H9 (cell line): Measurements from ENCODE around the gene HAO1. TPM values are rescaled to one million over a fixed set of nuclear protein-coding genes. Genes with fewer than 3 reads are reported as not detected.

Experiments used
- DNase-seq: peaks from one replicate; pipeline ENCODE4 v3.0.0-alpha.2; 2017
- H2AFZ ChIP-seq: one replicate; pipeline ENCODE4 v1.6.1; 2013; ENCODE audit warnings: mild to moderate bottlenecking, low read length, control low read depth, moderate library complexity
- H2AK5ac ChIP-seq: 2 replicates; pipeline ENCODE4 v1.6.1; 2013; ENCODE audit warnings: low read length, control low read depth, mixed read lengths; ENCODE audit not compliant: insufficient read length
- H2BK120ac ChIP-seq: one replicate; pipeline ENCODE4 v1.6.1; 2013; ENCODE audit warnings: low read depth, mild to moderate bottlenecking, low read length, control low read depth, inconsistent platforms; ENCODE audit not compliant: poor library complexity, severe bottlenecking
- H2BK12ac ChIP-seq: 2 replicates; pipeline ENCODE4 v1.6.1; 2013; ENCODE audit warnings: low read length, control low read depth, mixed read lengths, low read depth; ENCODE audit not compliant: insufficient read length
- H2BK15ac ChIP-seq: 2 replicates; pipeline ENCODE4 v1.6.1; 2013; ENCODE audit warnings: low read depth, low read length, control low read depth
- H2BK20ac ChIP-seq: one replicate; pipeline ENCODE4 v1.6.1; 2013; ENCODE audit warnings: low read depth, mild to moderate bottlenecking, low read length, control low read depth, inconsistent platforms; ENCODE audit not compliant: poor library complexity, severe bottlenecking
- H2BK5ac ChIP-seq: 2 replicates; pipeline ENCODE4 v1.6.1; 2013; ENCODE audit warnings: low read length, control low read depth, mixed read lengths; ENCODE audit not compliant: insufficient read length
- H3K14ac ChIP-seq: 2 replicates; pipeline ENCODE4 v1.6.1; 2013; ENCODE audit warnings: low read length, control low read depth; ENCODE audit not compliant: insufficient read depth
- H3K18ac ChIP-seq: 2 replicates; pipeline ENCODE4 v1.6.1; 2013; ENCODE audit warnings: low read depth, mild to moderate bottlenecking, mixed read lengths, low read length, control low read depth; ENCODE audit not compliant: insufficient read length
- H3K23ac ChIP-seq: 2 replicates; pipeline ENCODE4 v1.6.1; 2013; ENCODE audit warnings: low read length, control low read depth, mixed read lengths, low read depth; ENCODE audit not compliant: insufficient read length
- H3K23me2 ChIP-seq: 2 replicates; pipeline ENCODE4 v1.6.1; 2013; ENCODE audit warnings: low read depth, mild to moderate bottlenecking, mixed read lengths, low read length, control low read depth; ENCODE audit not compliant: insufficient read length, poor library complexity, severe bottlenecking
- H3K27ac ChIP-seq: 2 replicates; pipeline ENCODE4 v1.5.1; 2013; ENCODE audit warnings: low read length, control low read depth, mixed read lengths, low read depth; ENCODE audit not compliant: insufficient read length
- H3K27me3 ChIP-seq: 2 replicates; pipeline ENCODE4 v1.6.1; 2013; ENCODE audit warnings: low read length, control low read depth, inconsistent platforms; ENCODE audit not compliant: insufficient read depth
- H3K4ac ChIP-seq: 2 replicates; pipeline ENCODE4 v1.6.1; 2013; ENCODE audit warnings: low read depth, mild to moderate bottlenecking, control low read depth, inconsistent platforms, low read length, moderate library complexity
- H3K4me1 ChIP-seq: 2 replicates; pipeline ENCODE4 v1.6.1; 2013; ENCODE audit warnings: low read length, control low read depth, inconsistent platforms; ENCODE audit not compliant: insufficient read depth
- H3K4me2 ChIP-seq: 2 replicates; pipeline ENCODE4 v1.6.1; 2013; ENCODE audit warnings: low read length, control low read depth, mixed read lengths; ENCODE audit not compliant: insufficient read length, insufficient read depth
- H3K56ac ChIP-seq: 2 replicates; pipeline ENCODE4 v1.6.1; 2013; ENCODE audit warnings: low read depth, mild to moderate bottlenecking, mixed read lengths, low read length, control low read depth; ENCODE audit not compliant: insufficient read length
- H3K79me1 ChIP-seq: 2 replicates; pipeline ENCODE4 v1.6.1; 2013; ENCODE audit warnings: low read depth, mild to moderate bottlenecking, moderate library complexity, low read length, control low read depth, inconsistent platforms; ENCODE audit not compliant: insufficient read depth, poor library complexity, severe bottlenecking
- H3K79me2 ChIP-seq: 2 replicates; pipeline ENCODE4 v1.6.1; 2013; ENCODE audit warnings: low read length, control low read depth, inconsistent platforms; ENCODE audit not compliant: insufficient read depth
- H3K9ac ChIP-seq: 2 replicates; pipeline ENCODE4 v1.6.1; 2013; ENCODE audit warnings: low read length, control low read depth, mixed read lengths; ENCODE audit not compliant: insufficient read length; ENCODE audit errors: extremely low read depth
- H3K9me3 ChIP-seq: one replicate; pipeline ENCODE4 v1.6.1; 2013; ENCODE audit warnings: low read depth, low read length, inconsistent platforms; ENCODE audit not compliant: control insufficient read depth
- H3T11ph ChIP-seq: one replicate; pipeline ENCODE4 v1.6.1; 2013; ENCODE audit warnings: mild to moderate bottlenecking, low read length, control low read depth, inconsistent platforms
- H4K20me1 ChIP-seq: one replicate; pipeline ENCODE4 v1.6.1; 2013; ENCODE audit not compliant: control insufficient read depth, insufficient read length, insufficient read depth
- H4K5ac ChIP-seq: 2 replicates; pipeline ENCODE4 v1.6.1; 2013; ENCODE audit warnings: low read depth, mild to moderate bottlenecking, mixed read lengths, low read length, control low read depth; ENCODE audit not compliant: insufficient read length
- H4K8ac ChIP-seq: replicated peaks from 2 replicates; pipeline ENCODE4 v1.6.1; 2013; ENCODE audit warnings: low read length, control low read depth, mixed read lengths, low read depth; ENCODE audit not compliant: insufficient read length
- H4K91ac ChIP-seq: 2 replicates; pipeline ENCODE4 v1.6.1; 2013; ENCODE audit warnings: low read depth, mild to moderate bottlenecking, moderate library complexity, mixed read lengths, low read length, control low read depth; ENCODE audit not compliant: insufficient read length
- H3K27ac Mint-ChIP-seq, 3 experiments: 2 replicates in 2 of 3; 3 replicates in 1 of 3; pipeline ENCODE4 v1.8.0; 2020 to 2021; ENCODE audit warnings: mixed read lengths in 3 of 3, mild to moderate bottlenecking in 1 of 3, moderate library complexity in 1 of 3
- H3K27me3 Mint-ChIP-seq: 2 replicates; pipeline ENCODE4 v1.8.0; 2021; ENCODE audit warnings: low read depth, mild to moderate bottlenecking, moderate library complexity, mixed read lengths
- H3K36me3 Mint-ChIP-seq, 3 experiments: 2 replicates in 2 of 3; 3 replicates in 1 of 3; pipeline ENCODE4 v1.8.0; 2020 to 2021; ENCODE audit warnings: low read depth in 3 of 3, mixed read lengths in 3 of 3; ENCODE audit not compliant: insufficient read depth in 1 of 3
- H3K4me1 Mint-ChIP-seq, 2 experiments: 2 replicates each; pipeline ENCODE4 v1.8.0; 2020; ENCODE audit warnings: mixed read lengths in 2 of 2
- H3K4me3 Mint-ChIP-seq, 2 experiments: 2 replicates in 1 of 2; 3 replicates in 1 of 2; pipeline ENCODE4 v1.8.0; 2020 to 2021; ENCODE audit warnings: mild to moderate bottlenecking in 2 of 2, mixed read lengths in 2 of 2, moderate library complexity in 1 of 2
- H3K9me3 Mint-ChIP-seq, 2 experiments: 2 replicates in 1 of 2; 3 replicates in 1 of 2; pipeline ENCODE4 v1.8.0; 2020; ENCODE audit warnings: mild to moderate bottlenecking in 2 of 2, mixed read lengths in 2 of 2, moderate library complexity in 1 of 2
- CTCF ChIP-seq: fragments of 200-600 bp; sonication (generic); conservative IDR thresholded peaks from 3 replicates; pipeline ENCODE4 v1.8.0; 2021; ENCODE audit warnings: antibody characterized with exemption, mild to moderate bottlenecking
- WGBS: extraction: QIAGEN DNeasy Blood & Tissue Kit; methylation state at CpG from one replicate; pipeline ENCODE4 v1.1.7; 2013; ENCODE audit warnings: missing lambda C conversion rate, low lambda C conversion rate, mixed read lengths; ENCODE audit not compliant: insufficient read length; ENCODE audit errors: extremely low coverage; 5-methylcytosine and 5-hydroxymethylcytosine counted together
- total RNA-seq: library from RNA; stranded (reverse); gene quantifications from 2 replicates; pipeline ENCODE4 v1.2.1, GENCODE V29; 2021

HAO1 gene
- total RNA-seq, 1 experiment from 2014 or later: not detected

- Histone ChIP-seq H3K79me1 (no peaks in the 10 kb centered on the region), H3K4me2 (no peak overlapping the region), H3K23ac (no peak overlapping the region), H2AK5ac (no peak overlapping the region), H2AFZ (no peak overlapping the region), H3K27me3 (no peaks in the 10 kb centered on the region), H3K23me2 (no peaks in the 10 kb centered on the region), H2BK20ac (no peak overlapping the region), H3K14ac (no peak overlapping the region), H3K4me1 (peaks cover 2% of the 10 kb centered on the region; the same call in 1 of the 2 replicates), H2BK5ac (no peak overlapping the region), H3K18ac (no peak overlapping the region), H2BK120ac (no peak overlapping the region), H3T11ph (no peak overlapping the region), H3K56ac (no peak overlapping the region), H2BK15ac (no peak overlapping the region), H3K9me3 (no peaks in the 10 kb centered on the region), H4K91ac (no peak overlapping the region), H3K4ac (no peak overlapping the region), H4K8ac (no peak overlapping the region), H3K9ac (no peak overlapping the region), H2BK12ac (no peak overlapping the region), H3K27ac (no peak overlapping the region), H4K5ac (no peak overlapping the region), H3K79me2 (no peaks in the 10 kb centered on the region; the same call in 1 of the 2 replicates), H4K20me1 (no peaks in the 10 kb centered on the region)
- Mint-ChIP-seq H3K9me3 (no peaks in the 10 kb centered on the region), H3K27ac (no peak overlapping the region), H3K4me3 (no peak overlapping the region; a peak in 1 of 5 replicates), H3K27me3 (no peaks in the 10 kb centered on the region; the same call in 1 of the 2 replicates), H3K4me1 (peaks cover 20 to 26% of the 10 kb centered on the region in 2 experiments), H3K36me3 (peaks cover 2 to 6% (median 3%) of the 10 kb centered on the region in 3 experiments; a peak in 5 of 7 replicates)
- TF ChIP-seq CTCF: peak; percentile 68
- peak; percentile 34 for DNase-seq
- no CpG with 5 or more reads among the region's 10 CpGs for WGBS
Observed at GRCh38 chr20:7980332-7981046, 40.2 kb upstream of the HAO1 start.
